ENCODE data around the gene LRP5. TPM values are rescaled to one million over a fixed set of nuclear protein-coding genes. Genes with fewer than 3 reads are reported as not detected.

The LRP5 gene
- total and polyA plus RNA-seq, 3 donors from 2014 or later = 15.7 to 21.3 (median 20.6) TPM

- H3K36me3 ChIP-seq (ENCODE audit: low read depth, missing control alignments) = no peaks in the 10 kb centered on the region
- DNase-seq = no peak
- H3K9me3 ChIP-seq = no peaks in the 10 kb centered on the region
- H3K4me3 ChIP-seq = no peak overlapping the region
- intact Hi-C loops (cut with DNase I; ENCODE audit: low total_unique reads) = no loop called here
- peaks cover 4% of the 10 kb centered on the region for H3K4me1 ChIP-seq
- TF ChIP-seq CTCF (IDR thresholded peaks at IDR 0.05) (no peak), POLR2A (IDR thresholded peaks at IDR 0.05) (no peak)
- no peaks in the 10 kb centered on the region for H3K27me3 ChIP-seq
- WGBS, 2 donors = 96 to 97% methylated on average over 14 of the region's 14 CpGs
- no peak overlapping the region for H3K27ac ChIP-seq
Observed at GRCh38 chr11:68357568-68357967, 45.2 kb downstream of the LRP5 start.

- no peak overlapping the region for H3K27ac ChIP-seq
- intact Hi-C loops (cut with DNase I; ENCODE audit: low total_unique reads) = no loop called here
- no peaks in the 10 kb centered on the region for H3K27me3 ChIP-seq
- TF ChIP-seq CTCF (IDR thresholded peaks at IDR 0.05) = no peak
- TF ChIP-seq POLR2A (IDR thresholded peaks at IDR 0.05) = no peak
- peaks cover 4% of the 10 kb centered on the region for H3K4me1 ChIP-seq
- no peaks in the 10 kb centered on the region for H3K9me3 ChIP-seq
- WGBS, 2 donors = 91 to 92% methylated on average over 4 to 6 of the region's 6 CpGs
- H3K36me3 ChIP-seq (ENCODE audit: low read depth, missing control alignments) = no peaks in the 10 kb centered on the region
- no peak for DNase-seq
- H3K4me3 ChIP-seq = no peak overlapping the region
Observed at GRCh38 chr11:68358416-68358815, 46.0 kb downstream of the LRP5 start.

- H3K27me3 ChIP-seq = no peaks in the 10 kb centered on the region
- TF ChIP-seq POLR2A (IDR thresholded peaks at IDR 0.05) (no peak), CTCF (IDR thresholded peaks at IDR 0.05) (no peak)
- no peaks in the 10 kb centered on the region for H3K36me3 ChIP-seq (ENCODE audit: low read depth, missing control alignments)
- H3K4me1 ChIP-seq = no peaks in the 10 kb centered on the region
- no peak overlapping the region for H3K27ac ChIP-seq
- intact Hi-C loops (cut with DNase I; ENCODE audit: low total_unique reads) = no loop called here
- no peak for DNase-seq
- WGBS, 2 donors = 97% methylated on average over 8 of the region's 8 CpGs
- no peaks in the 10 kb centered on the region for H3K9me3 ChIP-seq
- no peak overlapping the region for H3K4me3 ChIP-seq
Observed at GRCh38 chr11:68361702-68362101, 49.3 kb downstream of the LRP5 start.

- H3K27me3 ChIP-seq = no peaks in the 10 kb centered on the region
- TF ChIP-seq CTCF (IDR thresholded peaks at IDR 0.05) (no peak), POLR2A (IDR thresholded peaks at IDR 0.05) (no peak)
- 86 to 91% methylated on average over 15 of the region's 15 CpGs for WGBS, 2 donors
- no peaks in the 10 kb centered on the region for H3K9me3 ChIP-seq
- intact Hi-C loops (cut with DNase I; ENCODE audit: low total_unique reads) = no loop called here
- no peak overlapping the region for H3K4me3 ChIP-seq
- no peak overlapping the region for H3K27ac ChIP-seq
- H3K4me1 ChIP-seq = no peaks in the 10 kb centered on the region
- H3K36me3 ChIP-seq (ENCODE audit: low read depth, missing control alignments) = no peaks in the 10 kb centered on the region
- no peak for DNase-seq
Observed at GRCh38 chr11:68362801-68363379, 50.5 kb downstream of the LRP5 start.

GRCh38 chr11:68363776-68364175, 51.4 kb downstream of the LRP5 start:
- Histone ChIP-seq H3K27me3 (no peaks in the 10 kb centered on the region), H3K4me3 (no peak overlapping the region), H3K4me1 (no peaks in the 10 kb centered on the region), H3K27ac (no peak overlapping the region), H3K36me3 (ENCODE audit: low read depth, missing control alignments) (no peaks in the 10 kb centered on the region), H3K9me3 (no peaks in the 10 kb centered on the region)
- TF ChIP-seq CTCF (IDR thresholded peaks at IDR 0.05) = no peak
- TF ChIP-seq POLR2A (IDR thresholded peaks at IDR 0.05) = no peak
- no peak for DNase-seq
- intact Hi-C loops (cut with DNase I; ENCODE audit: low total_unique reads) = no loop called here
- 90 to 94% methylated on average over 6 to 20 of the region's 20 CpGs for WGBS, 2 donors

All from testis (tissue), 3 donors.